Prostate gland (tissue), 2 donors: ENCODE measurements around the gene SCAPER.

ENCODE experiments used
- CTCF ChIP-seq, 4 experiments: fragments of 200-600 bp in 2 of 4; fragments of 450-650 bp in 2 of 4; sonication (generic) in 2 of 4; IDR thresholded peaks; 1 replicate in 3 of 4; 2 replicates in 1 of 4; pipeline ENCODE4 v1.5.1; 2016 to 2019; ENCODE audit warnings: antibody characterized with exemption in 4 of 4, mild to moderate bottlenecking in 2 of 4, moderate library complexity in 2 of 4
- POLR2A ChIP-seq: fragments of 450-650 bp; IDR thresholded peaks from one replicate; pipeline ENCODE4 v1.6.1; 2016; ENCODE audit warnings: antibody characterized with exemption, mild to moderate bottlenecking
- POLR2AphosphoS5 ChIP-seq: sonication (generic); formaldehyde crosslinking; IDR thresholded peaks from one replicate; pipeline ENCODE4 v1.6.1; 2017; ENCODE audit warnings: antibody characterized with exemption

GRCh38 chr15:76664895-76665294 lies 240.2 kb downstream of the SCAPER start:
- TF ChIP-seq CTCF (IDR thresholded peaks at IDR 0.05), result no peak
- TF ChIP-seq POLR2A, result no peak
- no peak for TF ChIP-seq POLR2AphosphoS5
